ENCODE data around the gene SNRPB2.

SNRPB2 gene

GRCh38 chr20:16777126-16777525 is 47.3 kb downstream of the SNRPB2 start:
- no peak overlapping the region for H3K4me3 ChIP-seq (ENCODE audit: low read length)
- TF ChIP-seq CTCF (IDR thresholded peaks at IDR 0.05; ENCODE audit: insufficient read depth, low read depth, low read length, missing control alignments) = no peak
- DNase-seq (ENCODE audit: low read depth) = no peak

GRCh38 chr20:16778159-16778558 is 48.3 kb downstream of the SNRPB2 start:
- no peak for TF ChIP-seq CTCF (IDR thresholded peaks at IDR 0.05; ENCODE audit: insufficient read depth, low read depth, low read length, missing control alignments)
- DNase-seq (ENCODE audit: low read depth) = no peak
- no peak overlapping the region for H3K4me3 ChIP-seq (ENCODE audit: low read length)

GRCh38 chr20:16781496-16781895 is 51.7 kb downstream of the SNRPB2 start:
- no peak overlapping the region for H3K4me3 ChIP-seq (ENCODE audit: low read length)
- no peak for TF ChIP-seq CTCF (IDR thresholded peaks at IDR 0.05; ENCODE audit: insufficient read depth, low read depth, low read length, missing control alignments)
- no peak for DNase-seq (ENCODE audit: low read depth)

GRCh38 chr20:16785226-16785625 is 55.4 kb downstream of the SNRPB2 start:
- TF ChIP-seq CTCF (IDR thresholded peaks at IDR 0.05; ENCODE audit: insufficient read depth, low read depth, low read length, missing control alignments) = no peak
- H3K4me3 ChIP-seq (ENCODE audit: low read length) = no peak overlapping the region
- DNase-seq (ENCODE audit: low read depth) = no peak

Data from epithelial cell of esophagus (primary cell).